DMS 273 (cell line): ENCODE data around the gene SEMA4B.

Source experiments
- DNase-seq: peaks from one replicate; lab custom pipeline; 2025; ENCODE audit not compliant: unreplicated experiment; lab: John Stamatoyannopoulos, UW

Gene SEMA4B

GRCh38 chr15:90205050-90205848, 4.1 kb downstream of the SEMA4B start:
- peak; percentile 13 for DNase-seq

GRCh38 chr15:90205886-90206285, 4.8 kb downstream of the SEMA4B start:
- DNase-seq: no peak

GRCh38 chr15:90207252-90207651, 6.1 kb downstream of the SEMA4B start:
- no peak for DNase-seq

GRCh38 chr15:90208356-90208755, 7.2 kb downstream of the SEMA4B start:
- no peak for DNase-seq

DNA sequence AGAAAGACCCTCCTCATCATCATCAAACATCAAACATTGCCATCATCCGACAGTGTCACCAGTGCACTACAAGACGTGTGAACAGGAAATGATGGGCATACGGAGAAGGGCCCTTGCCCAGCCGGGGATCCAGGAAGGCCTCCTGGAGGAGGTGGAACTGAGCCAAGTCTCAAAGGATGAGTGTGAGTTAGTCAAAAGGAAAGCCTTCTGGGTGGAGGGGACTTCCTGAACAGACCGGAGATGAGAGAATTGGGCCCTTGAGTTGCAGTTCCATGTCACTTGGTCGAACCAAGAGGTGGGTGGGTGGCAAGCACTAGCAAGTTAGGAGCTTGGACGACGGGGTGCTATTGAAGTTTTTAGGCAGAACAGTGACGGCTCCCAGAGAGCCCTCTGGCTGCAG, 8.5 kb downstream of the SEMA4B start:
- DNase-seq: no peak

GRCh38 chr15:90210593-90210992, 9.5 kb downstream of the SEMA4B start:
- DNase-seq: no peak

DNA sequence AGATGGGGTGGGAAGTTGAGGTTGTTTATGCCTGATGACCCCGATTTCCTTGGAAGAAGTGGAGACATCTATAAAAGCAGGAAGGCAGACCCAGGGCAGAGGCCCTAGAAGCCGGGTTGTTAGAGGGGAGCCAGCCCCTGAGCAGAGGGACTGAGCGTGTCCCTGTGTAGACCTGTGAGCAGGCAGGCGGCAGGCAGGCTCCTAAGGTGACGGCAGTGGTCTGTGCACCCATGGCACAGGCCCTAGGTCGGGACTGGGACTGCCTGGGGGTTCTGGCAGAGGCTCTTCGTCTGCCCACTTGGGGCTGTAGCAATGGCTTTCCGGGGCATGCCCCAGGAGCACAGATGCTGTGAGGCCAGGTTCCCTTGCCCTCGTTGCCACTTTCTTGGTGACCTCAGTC, 9.9 kb downstream of the SEMA4B start:
- DNase-seq: no peak

DNA sequence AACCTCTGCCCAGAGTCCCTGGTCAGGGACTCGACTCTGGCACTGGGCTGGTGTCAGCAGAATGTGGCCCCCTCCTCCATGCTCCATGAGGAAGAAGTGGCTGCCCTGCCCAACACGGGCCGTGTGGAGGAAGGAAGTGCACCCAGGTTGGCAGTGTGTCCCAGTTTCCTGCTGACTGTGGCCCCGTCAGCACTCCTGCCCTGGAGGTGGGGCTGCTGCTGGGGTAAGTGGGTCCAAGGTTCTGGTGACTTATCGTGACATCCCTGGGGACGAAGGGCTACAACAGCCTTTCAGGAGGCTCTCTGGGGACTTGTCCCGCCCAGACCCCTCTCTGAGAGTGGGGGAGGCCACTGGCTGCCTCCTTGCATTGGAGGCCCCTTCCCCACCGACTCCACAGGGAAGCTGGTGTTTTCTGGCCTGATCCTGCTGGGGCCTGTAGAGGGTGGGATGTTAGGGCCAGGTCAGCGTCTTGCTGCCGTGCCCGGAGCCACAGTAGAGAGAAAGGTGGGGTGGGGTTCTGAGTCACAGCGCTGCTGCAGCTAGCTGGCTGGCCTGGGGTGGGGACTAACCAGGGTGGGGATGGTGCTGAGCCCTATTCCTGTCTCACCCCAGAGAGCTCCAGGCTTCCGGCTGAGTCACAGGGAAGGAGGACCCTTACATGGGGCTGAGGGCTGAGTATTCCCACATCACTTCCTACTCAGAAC, 10.5 kb downstream of the SEMA4B start:
- no peak for DNase-seq

DNA sequence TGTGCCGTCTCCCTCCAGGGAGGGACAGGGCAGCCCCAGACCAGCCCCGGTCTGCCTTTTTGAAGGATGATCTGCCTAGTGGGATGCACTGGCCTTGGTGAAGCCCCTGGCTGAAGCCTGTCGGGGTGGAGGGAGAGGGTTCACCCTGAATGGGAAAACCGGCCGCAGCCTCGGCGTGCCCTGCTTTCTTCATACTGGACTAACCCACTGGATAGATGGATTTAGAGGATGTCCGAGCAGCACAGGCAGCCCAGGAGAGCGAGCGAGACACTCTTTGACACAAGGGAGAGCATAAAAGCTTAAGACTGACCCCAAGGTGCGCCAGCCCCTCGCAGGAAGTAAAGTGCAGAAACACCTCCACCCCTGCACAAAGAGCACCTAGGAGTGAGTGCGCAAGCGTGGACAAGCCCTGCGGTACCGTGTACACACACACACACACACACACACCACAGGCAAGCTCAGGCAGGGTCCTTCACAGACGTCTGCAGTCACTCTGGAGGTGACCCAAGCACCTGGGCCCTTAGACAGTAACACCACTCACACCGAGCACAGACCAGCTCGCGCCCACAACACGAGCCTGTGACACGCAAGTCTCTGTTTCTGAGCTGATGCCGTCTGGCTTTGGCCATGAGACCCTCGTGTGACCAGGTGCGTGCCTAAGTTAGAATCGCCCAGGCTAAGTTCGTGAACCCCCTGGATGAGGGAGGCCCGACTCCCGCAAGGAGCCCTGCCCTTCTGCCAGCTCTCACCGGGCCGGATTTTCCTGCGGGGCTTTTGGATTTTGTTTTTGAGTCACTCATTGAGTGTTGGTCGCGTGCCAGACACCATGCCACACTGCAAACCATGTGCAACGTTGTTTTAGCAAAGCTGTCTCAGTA, 11.3 kb downstream of the SEMA4B start:
- DNase-seq: peak; percentile 14

DNA sequence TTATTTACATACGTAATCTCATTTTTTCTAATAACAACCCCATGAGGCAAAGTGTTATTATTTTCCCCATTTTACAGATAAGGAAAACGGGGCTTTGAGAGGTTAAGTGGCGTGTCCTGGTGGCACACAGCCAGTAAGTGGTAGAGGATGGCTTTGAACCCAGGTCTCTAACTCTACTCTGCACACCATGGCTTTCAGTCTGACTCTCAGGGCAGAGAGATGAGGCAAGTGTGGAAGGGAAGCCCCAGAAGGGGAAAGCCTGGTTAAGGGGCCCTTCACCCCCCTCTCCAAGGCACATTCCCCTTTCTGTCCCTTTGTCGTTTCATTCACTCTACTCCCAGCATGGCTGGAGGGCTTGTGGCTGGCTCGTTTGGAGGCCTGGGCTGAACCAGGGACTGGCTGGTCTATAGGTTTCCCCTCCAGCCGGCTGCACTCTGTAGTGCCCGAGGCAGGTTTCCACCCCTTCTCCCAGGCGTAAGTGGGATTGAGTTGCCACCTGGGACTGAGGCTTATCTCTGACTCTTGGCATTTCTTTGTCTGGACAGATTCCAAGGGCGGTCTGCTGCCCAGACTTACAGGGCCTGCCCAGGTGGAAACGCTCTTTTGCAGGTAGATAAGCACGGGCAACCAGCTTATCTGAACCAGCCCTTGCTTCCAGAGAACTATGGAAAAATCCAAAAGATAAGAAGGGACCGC, 12.1 kb downstream of the SEMA4B start:
- DNase-seq: peak; percentile 18

DNA sequence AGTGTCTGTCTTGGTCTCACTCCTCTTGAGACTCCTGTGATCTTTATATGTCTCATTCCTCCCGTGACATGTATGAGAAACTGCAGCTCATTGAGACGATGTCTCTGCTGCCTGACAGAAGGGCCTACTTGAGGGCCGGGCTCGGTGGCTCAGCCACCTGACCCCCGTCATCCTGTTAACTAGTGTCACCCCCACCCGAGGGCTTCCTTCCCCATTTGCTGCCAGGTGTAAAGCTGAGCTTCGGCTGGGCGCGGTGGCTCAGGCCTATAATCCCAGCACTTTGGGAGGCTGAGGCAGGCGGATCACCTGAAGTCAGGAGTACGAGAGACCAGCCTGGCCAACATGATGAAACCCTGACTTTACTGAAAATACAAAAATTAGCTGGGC, 12.7 kb downstream of the SEMA4B start:
- DNase-seq: no peak

DNA sequence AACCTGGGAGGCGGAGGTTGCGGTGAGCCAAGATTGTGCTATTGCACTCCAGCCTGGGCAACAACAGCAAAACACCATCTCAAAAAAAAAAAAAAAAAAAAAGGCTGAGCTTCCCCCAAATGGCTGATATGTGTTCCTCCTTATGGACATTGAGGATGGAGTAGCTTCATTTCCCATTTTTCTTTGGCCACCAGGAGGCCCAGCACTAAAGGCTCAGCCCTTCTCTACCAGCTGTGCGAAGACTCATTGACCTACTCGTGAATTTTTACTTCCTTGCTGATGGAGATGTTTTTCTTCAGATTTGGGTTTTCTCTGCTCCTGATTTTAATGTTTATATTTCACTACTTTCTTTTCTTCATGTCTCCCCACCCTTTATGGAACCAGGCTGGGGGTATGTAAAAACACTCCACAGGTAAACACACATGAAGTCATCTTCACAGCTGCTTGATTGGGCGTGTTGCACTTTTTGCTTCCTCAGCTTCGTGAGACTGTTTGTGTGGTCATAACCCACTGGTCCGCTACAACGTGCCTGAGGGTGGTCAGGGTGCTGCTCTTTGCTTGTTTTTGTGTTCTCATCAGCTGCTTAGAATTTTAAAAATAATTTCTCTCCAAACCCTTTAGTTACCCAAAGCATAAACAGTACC, 13.5 kb downstream of the SEMA4B start:
- peak; percentile 27 for DNase-seq

GRCh38 chr15:90217671-90218394, 16.7 kb downstream of the SEMA4B start:
- no peak for DNase-seq

DNA sequence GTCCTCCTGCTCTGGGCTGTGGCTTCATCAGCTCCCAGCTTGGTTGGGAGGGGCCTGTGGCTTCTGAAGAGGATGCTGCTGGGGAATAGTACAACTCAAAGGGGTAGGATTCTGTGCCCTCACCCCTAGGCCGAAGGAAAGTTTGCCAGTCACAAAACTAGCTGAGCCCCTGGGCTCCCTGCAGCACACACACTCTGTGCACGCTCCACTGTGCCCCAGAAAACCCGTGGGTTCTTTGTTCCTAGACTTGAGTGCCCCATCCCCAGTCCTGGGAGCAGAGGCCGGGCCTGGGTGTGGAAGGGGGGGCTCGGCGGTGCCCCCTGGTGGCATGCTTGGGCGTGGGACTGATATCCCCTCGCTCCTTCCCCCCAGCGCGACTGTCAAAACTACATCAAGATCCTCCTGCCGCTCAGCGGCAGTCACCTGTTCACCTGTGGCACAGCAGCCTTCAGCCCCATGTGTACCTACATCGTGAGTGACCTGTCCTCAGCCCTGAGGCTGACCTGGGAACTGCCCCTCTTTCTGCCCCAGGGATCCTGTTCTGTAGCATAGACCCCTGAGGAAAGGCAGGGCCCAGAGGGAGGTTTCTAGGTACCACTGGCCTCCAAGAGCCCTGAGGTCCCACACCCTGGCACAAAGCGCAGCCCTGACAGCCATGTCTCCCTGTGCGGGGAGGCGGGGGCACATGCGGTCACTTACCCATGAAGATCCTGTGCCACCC, 18.5 kb downstream of the SEMA4B start:
- peak; percentile 57 for DNase-seq

GRCh38 chr15:90221246-90221900, 20.2 kb downstream of the SEMA4B start:
- peak; percentile 83 for DNase-seq

- no peak for DNase-seq
These were observed 21.4 kb downstream of the SEMA4B start for GRCh38 chr15:90222547-90222946.

DNA sequence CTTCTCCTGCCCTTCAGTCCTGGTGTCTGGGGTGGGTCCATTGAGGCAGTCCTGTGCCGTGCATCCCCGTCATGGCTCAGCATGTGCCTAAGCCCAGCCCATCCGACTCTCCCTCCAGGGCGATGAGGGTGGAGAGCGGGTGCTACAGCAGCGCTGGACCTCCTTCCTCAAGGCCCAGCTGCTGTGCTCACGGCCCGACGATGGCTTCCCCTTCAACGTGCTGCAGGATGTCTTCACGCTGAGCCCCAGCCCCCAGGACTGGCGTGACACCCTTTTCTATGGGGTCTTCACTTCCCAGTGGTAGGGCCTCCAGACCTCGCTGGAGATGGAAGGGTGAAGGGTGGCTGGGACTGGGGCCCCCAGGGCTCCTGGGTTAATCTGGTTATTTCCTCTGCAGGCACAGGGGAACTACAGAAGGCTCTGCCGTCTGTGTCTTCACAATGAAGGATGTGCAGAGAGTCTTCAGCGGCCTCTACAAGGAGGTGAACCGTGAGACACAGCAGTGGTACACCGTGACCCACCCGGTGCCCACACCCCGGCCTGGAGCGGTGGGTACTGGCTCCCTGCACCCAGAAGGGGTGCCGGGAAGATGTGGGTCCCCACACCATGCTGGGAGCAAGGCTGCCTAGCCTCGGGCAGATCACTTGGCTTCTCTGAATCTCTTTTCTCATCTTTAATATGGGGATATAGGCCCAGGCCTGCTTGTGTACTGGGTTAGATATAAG, 22.5 kb downstream of the SEMA4B start:
- no peak for DNase-seq

- no peak for DNase-seq
These were observed 23.9 kb downstream of the SEMA4B start for GRCh38 chr15:90225047-90225446.
